Stimulated activated CD4-positive, alpha-beta T cell treated with anti-CD3 and anti-CD28 coated beads, Interleukin-2, amount 100 ng/mL, for 4 hours (primary cell): ENCODE results near the gene LDB3.
"Not testable (repeated sequence)": the region's sequence is repeated elsewhere in the genome, so short reads cannot be mapped to it uniquely, and the experiment has no call there.

Experiments
- DNase-seq: peaks from one replicate; pipeline ENCODE4 v3.0.0-alpha.2; 2020; ENCODE audit warnings: low read depth

Gene LDB3

DNA sequence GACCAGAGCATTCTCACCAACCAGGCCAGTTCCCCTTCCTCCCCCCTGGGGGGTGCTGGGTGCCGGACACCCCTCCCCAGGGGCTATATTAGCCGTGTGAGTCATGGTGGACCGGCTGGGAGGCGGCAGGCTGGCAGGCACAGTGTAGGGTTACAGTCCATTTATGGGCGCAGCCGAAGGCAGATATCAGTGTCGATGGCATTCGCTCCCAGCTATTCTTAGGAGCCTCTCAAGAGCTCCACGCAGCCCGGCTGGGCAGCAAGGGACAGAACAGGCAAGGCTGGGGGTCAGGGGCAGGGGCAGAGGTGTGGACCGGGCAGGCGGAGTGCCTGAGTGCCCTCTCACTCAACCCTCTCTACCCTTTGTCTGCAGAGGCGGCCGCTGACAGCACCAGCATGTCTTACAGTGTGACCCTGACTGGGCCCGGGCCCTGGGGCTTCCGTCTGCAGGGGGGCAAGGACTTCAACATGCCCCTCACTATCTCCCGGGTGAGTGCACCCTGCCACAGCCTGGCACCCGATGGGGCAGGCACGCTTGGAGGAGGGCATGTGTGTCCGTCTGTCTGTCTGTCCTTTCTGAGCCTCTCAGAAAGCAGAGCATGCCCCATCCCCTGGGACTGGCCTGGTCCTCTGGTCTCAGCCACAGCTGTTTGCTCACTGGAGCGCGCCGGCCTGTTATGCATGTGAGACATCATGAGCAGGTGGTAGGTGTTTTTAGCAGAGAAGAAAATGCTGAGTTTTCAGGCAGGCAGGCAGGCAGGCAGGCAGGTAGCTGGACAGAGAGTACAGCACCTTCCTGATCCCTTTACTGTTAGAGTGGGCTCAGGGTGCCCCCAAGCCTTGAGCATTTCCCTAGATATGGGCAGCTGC, at the start of gene LDB3:
LDB3 (plus strand) TSS at position 215 of the 869 bp plus-strand sequence; CDS start at position 396, 181 bp downstream.
- DNase-seq = no peak

GRCh38 chr10:86628311-86628710, 40.0 kb upstream of the LDB3 start:
- DNase-seq = no peak

DNA sequence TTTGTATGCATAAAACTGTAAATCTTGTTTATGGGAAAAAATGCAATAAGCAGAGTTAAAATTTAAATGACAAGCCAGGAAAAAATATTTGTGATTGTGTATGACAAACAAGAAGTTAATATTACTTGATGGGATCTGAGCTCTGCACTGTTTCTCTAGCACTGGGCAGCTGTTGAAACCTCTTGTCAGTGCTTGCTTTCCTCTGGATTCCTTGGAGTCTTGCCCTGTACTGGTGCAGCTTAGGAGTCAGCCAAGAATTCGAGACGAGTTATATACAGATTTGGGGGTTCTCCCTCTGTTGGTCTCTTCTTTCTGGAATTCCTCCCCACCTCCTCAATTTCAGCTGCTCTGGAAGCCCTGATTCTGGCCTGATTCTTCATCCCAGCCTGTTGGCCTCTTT, 38.2 kb upstream of the LDB3 start:
- no peak for DNase-seq

DNA sequence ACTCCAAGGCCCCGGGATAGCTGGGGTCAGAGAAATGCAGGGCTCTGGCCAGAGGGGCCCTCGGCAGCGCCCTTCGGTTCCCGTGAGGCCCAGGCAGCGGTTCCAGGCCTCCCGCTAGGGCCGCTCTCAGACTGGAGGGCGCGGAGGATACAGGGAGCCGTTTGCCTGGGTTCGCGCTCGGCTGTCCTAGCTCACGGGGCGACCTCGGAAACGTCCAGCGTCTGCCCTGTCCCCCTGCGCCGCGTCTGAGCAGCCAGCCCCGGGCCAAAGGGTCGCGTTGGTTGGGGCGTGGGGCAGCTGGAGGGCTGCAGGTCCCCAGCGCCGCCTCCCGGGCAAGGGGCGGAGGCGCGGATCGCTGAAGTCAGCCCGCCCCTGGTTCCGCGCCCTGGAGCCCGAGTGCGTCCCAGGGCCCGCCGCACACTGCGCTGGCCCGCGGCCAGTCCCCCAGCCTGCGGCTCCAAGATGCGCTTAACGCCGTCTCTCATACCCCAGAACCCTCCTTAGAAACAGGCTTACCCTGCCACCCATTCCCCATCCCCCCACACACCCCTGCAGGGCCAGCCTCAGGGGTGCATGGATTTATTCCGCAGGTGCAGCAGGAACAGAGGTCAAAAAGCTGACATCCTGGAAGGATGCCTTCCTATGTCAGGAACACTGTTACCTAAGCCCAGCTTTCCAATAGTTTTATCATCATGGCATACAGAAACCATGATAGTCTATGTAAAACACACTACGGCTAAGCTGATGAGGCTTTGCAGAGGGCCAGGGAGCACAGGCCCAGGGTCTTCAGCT, 36.1 kb upstream of the LDB3 start:
- DNase-seq = no peak

DNA sequence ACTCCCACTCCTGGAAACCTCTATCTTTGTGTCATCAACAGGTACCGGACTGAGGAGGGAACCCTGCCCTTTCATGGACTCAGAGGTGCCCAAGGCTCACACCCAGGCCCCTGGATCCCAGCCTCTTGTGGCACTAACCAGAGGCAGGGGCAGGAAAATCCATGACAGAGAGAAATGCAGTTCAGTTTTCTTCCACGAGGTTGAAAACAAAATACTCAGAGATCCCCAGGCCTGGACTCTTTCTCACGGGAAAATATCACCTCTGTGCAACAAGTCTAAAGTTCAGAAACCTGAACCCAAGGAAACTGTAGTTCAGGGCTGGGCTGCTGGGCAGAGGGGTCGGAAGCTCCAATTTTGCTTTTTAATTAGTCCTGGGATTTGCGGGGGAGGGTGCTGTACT, 35.4 kb upstream of the LDB3 start:
- DNase-seq = no peak

- no peak for DNase-seq
These were observed 32.9 kb upstream of the LDB3 start for GRCh38 chr10:86635402-86635801.

GRCh38 chr10:86636311-86636710, 32.0 kb upstream of the LDB3 start:
- DNase-seq = no peak

DNA sequence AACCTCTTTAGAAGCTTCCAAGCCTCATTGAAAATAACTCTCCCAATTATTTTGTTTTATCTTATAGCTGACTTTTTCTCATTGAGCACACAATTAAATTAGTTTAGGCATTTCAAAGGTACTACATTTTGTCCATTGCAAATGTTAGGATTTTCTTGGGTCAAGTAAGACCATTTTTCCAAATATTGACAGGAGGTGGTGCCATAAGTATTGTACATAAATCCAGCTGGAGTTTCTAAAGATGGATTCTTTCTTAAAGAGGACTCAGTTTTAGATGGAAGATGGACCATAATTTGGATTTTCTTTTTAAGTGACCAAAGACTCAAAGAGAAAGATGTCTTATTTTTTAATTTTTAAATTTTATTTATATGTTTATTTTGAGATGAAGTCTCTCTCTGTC, 26.3 kb upstream of the LDB3 start:
- no peak for DNase-seq

- DNase-seq = no peak
These were observed 25.8 kb upstream of the LDB3 start for GRCh38 chr10:86642499-86642898.

DNA sequence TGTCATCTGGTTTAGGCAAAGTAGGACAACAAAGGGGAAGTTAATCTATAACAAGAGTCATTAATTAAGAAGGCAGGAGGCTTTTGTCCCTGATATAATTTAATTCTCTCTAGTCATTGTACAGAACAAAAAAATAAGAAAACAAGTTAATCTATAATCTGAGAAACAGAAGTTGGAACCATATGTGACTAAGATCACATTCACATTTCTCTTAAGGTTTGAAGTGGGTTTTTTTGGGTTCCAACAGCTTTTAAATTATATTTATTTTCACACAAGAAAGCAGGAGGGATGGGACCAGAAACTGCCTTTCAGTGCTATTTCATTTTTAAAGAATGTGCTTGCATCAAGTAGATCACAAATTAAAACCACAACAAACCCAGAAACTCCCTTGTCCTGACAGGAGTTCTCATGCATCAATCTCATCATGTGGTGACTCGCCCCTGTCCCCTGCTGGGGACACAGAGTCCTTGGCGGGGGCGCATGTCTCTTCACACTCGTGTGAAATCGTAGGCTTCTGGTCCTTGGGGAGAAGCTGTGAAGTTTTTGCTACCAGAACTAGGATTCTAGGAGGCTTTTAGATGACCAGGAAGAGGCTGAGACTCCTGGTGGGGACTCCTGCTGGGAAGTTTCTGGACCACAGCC, 24.0 kb upstream of the LDB3 start:
- no peak for DNase-seq

DNA sequence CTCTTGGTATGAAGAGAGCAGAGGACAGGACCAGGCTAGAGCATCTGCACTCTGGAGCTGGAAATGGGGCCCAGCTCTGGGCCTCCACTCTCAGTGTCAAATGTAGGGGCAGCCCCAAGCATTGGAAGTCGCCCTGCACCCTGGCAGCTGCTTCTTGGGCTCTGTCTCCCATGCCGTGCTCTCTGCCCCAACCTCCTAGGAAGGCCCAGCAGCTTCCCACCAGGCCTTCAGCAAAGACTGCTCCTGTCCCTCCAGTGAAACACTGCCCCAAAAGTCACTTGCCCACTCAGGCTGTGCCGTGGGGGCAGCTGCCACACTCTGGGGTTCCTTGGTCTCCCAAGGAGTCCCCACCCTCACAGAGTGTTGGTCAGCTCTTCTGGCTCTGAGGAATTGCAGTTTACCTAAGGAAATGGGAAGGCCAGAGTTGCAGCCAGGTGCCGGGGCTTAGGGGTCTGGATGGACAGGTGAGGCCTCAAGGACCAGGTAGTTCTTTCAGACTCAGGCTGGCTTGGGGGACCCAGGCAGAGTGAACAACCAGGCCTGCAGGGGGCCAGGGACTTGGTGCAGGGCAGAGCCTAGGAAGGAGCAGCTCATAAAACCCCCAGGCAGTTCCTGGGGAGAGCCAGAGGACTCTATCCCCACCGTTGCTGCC, 23.4 kb upstream of the LDB3 start:
- DNase-seq = no peak

GRCh38 chr10:86645621-86646165, 22.6 kb upstream of the LDB3 start:
- not testable (repeated sequence) for DNase-seq

GRCh38 chr10:86646532-86646931, 21.8 kb upstream of the LDB3 start:
- no peak for DNase-seq

- no peak for DNase-seq
These were observed 21.4 kb upstream of the LDB3 start for GRCh38 chr10:86646933-86647332.

GRCh38 chr10:86647773-86648703, 20.3 kb upstream of the LDB3 start:
- no peak for DNase-seq

GRCh38 chr10:86648704-86649427, 19.4 kb upstream of the LDB3 start:
- no peak for DNase-seq

DNA sequence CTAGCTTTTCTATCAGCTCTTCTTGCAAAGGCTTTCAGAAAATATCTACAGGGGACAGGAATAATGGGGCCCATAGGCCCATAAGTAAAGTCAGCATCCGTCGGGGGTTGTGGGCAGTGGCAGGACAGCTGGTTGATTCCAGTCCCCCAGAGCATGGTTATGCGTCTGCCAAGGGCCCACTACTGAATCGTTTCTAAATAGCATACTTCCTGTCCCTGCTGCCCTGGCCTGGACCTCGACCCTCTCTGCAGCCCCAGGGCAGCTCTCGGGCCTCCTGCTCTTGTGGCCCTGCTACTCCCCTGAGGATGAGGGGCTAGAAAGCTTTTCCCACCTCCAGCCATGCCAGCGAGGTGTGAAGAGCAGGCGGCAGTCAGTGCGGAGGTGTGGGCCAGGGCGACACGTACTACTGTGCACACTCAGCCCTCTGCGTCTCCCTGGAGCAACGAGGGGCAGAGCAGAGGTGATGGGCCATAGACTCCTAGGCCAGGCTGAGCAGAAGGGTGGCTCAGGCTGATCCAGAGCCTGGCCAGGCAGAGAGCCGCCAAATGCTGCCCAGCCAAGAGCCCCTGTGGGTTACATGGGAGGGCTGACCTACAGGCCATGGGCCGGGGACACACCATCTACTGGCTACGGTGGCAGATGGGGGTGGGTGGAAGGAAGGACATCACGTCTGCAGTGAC, 18.7 kb upstream of the LDB3 start:
- DNase-seq = no peak

DNA sequence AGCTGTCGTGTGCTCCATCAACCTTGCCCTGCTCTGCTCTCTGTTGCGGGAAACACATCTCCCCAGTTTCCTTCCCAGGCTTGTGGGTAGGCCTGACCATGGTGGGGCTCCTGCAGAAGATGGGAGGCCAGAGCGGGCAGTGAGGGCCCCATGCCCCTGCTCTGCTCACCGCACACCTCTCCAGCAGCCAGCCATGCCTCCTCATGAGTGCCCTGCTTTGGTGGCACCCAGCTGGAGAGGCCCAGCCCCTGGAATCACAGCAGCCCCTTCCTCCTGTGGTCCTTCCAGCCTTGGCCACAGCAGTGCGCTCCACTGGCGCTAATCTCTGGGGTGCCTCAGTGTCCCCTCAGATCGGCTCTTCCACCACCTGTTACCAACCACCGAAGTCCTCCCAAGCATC, 18.2 kb upstream of the LDB3 start:
- no peak for DNase-seq

GRCh38 chr10:86651021-86651471, 17.3 kb upstream of the LDB3 start:
- no peak for DNase-seq
